HG03571 (cell line): ENCODE data around the gene UXS1.
"Not testable (repeated sequence)": the region's sequence is repeated elsewhere in the genome, so short reads cannot be mapped to it uniquely, and the experiment has no call there.

Experiments
- ATAC-seq: cut with Tn5 transposase; IDR thresholded peaks from one replicate; pipeline ENCODE4 v1.9.1; 2021; ENCODE audit not compliant: unreplicated experiment

UXS1 gene

DNA sequence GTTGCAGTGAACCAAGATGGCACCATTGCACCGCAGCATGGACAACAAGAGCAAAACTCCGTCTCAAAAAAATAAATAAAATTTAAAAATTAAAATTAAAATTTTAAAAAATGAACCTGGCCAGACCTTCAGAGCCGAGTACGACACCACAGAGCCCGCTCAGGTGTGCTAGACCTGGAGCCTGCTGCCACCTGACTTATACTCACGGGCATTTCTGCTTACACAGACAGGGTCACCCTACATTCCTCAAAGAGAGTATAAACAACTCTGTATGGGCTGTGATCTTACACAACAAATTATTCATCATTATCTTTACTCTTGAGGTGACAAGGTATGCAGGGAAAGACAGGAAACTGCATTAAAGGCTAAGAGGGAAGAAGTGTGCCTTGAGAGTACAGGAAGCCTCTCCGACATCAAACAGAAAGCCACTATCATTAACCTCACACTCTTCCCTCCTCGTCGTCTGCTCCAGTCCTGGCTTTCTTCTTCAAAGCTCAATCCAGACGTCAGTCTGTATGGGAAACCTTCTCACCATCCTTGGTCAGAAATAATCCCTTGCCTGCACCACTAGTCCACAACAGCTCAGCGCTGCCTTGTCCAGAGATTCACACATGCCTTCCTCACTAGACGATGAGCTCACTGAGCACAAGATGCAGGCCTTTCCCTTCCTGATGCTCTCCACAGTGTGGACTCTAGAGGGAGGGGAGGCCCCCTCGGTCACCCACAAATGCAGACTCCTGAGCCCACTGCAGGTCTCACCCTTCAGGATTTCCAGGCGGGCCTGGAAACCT, 56.2 kb downstream of the UXS1 start:
- ATAC-seq, result no peak

DNA sequence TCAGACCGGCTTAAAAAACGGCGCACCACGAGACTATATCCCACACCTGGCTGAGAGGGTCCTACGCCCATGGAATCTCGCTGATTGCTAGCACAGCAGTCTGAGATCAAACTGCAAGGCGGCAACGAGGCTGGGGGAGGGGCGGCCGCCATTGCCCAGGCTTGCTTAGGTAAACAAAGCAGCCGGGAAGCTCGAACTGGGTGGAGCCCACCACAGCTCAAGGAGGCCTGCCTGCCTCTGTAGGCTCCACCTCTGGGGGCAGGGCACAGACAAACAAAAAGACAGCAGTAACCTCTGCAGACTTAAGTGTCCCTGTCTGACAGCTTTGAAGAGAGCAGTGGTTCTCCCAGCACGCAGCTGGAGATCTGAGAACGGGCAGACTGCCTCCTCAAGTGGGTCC, 62.9 kb downstream of the UXS1 start:
- ATAC-seq, result not testable (repeated sequence)

DNA sequence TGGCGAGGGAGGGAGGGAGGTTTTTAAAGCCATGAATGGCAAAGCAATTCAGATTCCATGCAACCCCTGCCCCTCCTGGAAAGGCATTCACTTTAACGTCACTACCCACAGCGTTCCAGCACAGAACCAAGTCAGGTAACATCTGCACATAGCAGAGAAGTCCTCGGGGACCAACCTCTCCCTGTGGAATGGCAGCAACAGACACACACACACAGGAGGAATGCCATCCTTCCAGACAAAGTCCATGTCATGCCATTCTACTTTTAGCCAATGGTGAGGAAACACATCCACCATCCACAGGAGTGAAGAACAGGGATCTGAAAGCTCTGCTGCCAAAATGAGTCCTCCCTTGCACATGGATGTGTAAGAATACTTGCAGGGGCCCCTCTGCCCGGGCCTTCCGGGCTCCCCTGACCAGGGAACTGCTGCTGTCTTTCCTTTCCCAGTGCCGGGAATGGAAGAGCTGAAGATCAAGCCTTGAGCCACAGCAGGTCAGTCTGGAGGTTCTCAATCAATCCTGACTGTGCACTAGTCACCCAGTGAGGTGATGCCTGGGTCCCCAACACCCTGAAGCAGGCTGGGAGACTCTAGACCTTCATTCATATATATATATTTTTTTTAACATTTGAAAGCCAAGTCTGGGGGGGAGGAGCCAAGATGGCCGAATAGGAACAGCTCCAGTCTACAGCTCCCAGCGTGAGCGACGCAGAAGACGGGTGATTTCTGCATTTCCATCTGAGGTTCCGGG, 63.7 kb downstream of the UXS1 start:
- ATAC-seq, result no peak

DNA sequence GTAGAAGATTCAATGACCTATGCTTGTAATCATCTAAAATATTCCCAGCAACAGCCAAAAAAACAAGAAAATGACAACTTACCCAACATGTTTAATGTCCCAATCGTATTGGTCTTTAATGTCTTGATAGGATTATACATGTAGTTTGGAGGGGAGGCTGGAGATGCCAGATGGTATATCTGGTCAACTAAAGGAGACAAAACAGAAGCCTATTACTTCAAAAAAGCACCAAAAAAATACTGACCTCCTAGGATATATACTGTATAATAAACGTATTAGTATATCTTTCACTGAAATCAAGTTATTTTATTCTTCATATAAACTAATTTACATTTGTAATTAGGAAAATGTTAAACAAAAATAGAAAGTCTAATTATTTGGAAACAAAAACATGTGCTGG, 64.5 kb downstream of the UXS1 start:
- ATAC-seq, result no peak

DNA sequence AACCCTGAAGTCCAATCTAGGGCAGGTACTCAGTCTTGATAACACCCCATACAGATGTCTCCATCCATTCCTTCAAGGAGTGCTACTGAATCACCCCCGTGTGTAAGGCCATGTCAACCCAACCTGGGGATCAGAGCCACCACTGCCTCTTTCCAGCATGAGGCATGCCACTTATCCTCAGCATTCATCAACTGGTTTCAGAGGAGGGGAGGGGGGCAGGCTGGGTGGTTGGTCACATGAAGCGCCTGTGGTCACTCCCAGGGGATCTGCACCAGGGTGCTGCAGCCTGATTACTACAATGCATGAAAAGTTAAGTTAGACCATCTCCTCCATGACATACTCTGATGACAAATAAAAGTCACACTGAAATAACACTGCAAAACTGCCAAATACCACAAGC, 65.0 kb downstream of the UXS1 start:
- ATAC-seq, result no peak

DNA sequence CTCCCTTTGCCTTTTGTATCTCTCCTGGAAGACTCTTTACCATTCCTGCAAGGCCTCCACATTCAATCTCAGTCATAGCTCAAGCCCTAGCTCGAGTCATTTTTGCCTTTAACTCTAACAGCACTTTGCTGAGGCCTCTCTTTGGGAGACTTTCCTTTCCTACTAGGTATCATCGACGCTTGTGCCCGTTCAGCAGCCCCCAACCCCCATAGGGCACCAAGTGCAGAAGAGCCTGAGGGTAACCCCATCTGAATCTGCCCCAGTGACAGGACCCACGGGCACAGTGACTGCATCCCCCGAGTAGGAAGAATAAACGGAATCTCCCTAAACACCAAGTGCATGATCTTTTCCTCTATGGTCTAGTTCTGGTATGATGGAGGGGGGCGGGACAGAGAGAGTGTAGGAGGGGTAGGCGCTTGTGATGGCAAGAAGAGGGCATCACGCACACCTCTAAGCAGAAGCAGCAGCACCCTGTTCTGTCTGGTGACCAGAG, 66.3 kb downstream of the UXS1 start:
- ATAC-seq, result no peak

DNA sequence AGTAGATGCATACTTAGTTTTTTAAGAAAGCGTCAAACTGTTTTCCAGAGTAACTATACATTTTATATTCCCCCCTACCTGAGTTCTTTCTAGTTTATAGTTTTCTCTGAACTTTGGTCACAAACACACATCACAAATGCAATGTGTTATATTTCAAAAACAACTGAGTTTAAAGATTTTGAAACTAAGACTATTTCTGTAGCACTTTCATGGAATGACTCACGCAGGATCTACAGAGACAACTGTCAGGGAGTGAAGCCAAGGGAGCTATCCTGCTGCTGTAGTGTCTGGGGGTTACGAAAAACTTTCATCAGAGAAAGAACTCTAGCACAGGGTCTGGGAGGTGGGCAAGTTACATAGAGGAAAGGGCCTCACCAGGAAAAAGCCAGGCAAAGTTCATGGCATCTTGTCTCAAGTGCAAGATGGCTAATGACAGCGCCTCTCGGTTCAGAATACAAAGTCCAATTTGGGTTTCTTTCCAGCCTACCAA, 66.8 kb downstream of the UXS1 start:
- no peak for ATAC-seq

DNA sequence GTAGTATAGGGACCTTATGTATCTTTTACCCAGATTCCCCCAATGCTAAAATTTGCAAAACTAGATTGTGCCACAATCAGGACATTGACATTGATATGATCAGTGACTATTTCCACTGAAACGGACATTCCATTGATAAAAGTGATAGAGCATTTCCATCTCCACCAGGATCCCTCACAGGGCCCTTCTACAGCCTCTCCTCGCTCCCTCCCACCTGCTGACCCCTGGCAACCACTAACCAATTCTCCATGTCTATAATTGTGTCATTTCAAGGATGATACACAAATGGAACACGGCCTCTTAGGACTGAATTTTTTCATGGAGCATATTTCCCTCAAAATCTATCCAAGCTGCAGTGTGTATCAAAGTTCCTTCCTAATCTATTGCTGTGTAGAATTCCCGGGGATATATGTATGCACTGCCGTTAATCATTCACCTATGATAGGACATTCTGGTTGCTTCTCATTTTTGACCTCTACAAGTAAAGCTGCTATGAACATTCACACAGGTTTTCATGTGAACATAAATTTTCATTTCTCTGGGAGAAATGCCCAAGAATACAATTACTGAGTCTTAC, 67.3 kb downstream of the UXS1 start:
- ATAC-seq, result no peak

DNA sequence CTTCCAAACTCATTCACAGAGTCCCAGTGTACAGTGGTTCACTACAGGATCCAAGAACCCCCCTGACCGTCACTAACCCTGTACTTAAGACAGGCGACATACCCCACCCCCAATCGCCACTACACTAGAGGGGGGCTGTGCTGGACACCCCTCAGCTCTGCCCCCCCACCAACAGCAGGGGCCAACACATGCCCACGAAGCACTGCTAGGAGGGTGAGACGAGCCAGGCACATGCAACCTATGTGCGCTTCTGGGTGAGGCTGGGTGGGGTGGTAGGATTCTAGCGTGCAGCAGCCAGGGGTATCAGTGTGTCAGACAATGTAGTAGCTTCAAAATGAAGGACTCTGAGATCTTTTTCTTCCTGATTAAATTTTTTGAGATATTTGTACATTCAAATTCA, 67.8 kb downstream of the UXS1 start:
- no peak for ATAC-seq

DNA sequence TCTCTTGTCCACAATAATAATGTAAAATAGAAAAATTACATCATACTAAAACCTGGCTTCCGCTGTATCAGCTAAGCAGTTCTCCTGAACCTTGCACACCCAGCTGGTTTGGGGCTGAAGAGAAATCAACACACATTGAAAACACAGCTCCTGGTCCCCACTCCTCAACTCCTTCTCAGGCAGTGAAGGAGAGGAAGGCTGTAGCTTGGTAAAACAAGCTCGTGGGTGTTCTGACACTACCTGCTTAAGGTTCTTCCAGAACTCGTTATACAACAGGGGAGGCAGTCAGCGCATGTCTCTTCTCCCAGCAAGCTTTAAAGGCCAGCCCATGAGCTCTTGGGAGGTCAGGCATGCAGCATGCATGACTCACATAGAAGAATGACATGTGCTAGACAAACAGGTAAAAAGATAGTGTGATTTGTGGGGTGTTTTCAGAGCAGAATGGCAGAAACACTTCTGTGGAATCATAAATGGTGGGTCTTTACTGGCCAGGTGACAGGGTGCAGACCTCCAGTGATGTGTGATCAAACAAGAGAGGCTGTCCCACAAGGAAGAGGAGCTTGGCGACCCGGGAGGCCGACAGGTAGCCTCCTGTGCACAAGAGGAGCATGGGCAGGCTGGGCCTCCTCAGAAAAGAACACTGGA, 69.1 kb downstream of the UXS1 start:
- no peak for ATAC-seq

DNA sequence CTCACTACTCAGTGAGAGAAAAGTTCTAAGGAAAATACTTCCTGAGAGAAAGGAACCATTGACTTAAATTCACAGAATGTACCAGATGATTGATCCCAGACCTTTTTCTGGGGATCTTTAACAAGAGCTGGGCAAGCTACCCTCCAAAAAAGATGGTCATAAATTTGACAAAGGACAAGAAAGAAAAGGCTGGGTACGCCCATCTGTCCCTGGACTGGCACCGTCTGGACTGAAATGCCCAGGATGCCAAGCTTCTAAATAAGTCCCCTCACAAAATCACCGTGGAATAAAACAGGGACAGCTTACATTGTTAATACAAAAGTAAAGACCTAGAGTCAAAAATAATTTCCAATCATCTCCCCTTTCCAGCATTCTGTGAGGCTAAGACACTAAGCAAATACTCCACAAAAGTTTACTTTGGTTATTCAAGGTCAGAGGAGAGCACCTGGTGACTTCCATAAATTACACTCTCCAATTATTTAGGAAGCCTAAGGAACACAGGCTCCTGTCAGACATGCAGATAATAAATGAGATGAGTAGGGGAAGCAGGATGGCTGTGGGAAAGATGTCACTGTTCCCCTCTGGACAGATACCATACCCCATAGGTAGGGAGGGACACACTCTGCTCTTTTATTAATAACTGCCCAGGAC, 69.9 kb downstream of the UXS1 start:
- ATAC-seq, result no peak

DNA sequence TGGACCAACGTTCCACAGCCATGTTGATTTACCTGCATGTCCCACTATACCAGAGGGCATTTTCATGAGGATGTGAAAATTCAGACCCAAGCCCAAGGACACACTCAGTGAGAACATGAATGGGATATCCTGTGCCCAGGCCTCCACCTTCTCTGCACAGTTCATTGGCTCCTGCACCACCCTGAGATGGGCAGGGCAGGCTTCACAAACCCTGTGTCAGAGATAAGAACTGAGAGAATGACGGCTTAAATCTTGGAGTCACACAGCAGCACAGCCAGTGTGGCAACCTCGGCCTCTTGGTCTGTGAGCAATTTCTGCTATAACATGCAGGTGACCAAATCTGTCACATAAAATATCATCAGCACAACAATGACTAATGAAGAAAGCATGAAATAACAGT, 71.9 kb downstream of the UXS1 start:
- no peak for ATAC-seq

DNA sequence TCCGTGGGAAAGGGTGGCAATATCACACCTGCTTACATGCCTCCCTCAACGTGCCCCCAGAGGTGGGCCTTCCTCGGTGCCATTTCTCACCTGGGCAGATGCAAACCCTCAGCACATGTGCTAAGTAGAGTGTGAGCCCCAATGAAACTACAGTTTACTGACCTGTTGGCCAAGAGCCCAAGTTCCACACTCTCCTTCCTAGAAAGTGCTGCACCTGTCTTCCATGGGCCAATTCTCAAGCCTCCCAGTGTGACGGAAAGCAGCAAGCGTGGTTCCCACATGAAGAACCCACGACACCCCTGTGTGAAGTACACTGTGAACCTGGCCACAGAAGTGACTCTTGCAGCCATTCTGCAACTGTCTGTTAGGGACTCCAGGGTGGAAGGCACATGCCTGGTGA, 73.7 kb downstream of the UXS1 start:
- ATAC-seq, result no peak

DNA sequence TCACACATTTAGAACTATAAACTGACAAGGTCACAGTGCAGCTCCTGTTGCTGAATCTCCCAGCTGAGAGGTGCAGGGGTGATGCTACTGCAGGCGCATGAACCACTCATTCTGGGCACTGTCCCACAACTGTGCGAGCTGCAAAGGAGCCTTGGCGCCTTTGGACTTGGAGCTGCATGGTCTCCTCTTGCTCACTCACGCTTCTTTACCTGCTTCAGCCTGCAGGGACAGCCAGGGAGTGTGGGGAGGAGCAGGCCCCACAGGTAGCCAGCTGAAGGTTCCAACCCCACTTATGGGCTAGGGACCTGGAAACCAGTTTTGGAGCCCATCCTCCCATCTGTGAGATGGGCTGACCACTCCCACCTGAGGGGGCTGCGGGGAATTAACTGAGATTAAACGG, 75.0 kb downstream of the UXS1 start:
- ATAC-seq, result no peak

DNA sequence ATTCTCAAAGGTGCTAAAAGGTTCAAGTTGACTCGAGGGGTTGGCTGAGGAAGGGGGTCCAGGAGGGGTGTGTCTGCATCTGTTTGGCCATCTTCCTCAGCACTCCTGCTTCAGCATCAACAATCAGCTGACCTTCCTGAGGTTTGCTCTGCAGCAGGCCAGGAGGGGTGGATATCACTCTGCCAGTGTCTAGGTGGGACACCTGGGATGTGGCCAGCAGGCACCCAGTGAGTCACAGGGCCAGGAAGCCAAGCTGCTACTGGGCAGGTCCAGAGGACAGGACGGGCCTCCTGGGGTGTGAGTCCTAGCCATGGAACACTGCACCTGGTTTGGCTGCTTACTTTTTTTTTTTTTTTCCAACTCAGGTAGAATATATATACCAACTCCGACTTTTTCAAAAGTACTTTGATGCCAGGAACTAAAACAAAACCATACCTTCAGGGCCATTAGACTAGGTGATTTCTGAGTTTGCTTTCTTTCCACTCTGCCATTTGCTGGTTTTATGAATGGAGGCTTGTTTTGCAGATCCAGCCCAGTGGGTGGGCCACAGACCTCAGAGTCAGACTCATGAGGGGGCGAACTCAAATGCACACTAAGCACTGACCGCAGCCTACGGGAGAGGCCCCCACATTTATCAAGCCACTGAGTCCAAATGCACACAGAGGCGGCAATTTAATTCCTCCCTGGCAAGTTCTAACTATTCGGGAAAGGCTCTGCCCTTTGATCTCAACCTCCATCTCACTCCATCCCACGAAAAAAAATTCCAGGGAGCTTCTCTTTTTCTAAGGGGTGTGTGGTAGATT, 76.0 kb downstream of the UXS1 start:
- no peak for ATAC-seq

DNA sequence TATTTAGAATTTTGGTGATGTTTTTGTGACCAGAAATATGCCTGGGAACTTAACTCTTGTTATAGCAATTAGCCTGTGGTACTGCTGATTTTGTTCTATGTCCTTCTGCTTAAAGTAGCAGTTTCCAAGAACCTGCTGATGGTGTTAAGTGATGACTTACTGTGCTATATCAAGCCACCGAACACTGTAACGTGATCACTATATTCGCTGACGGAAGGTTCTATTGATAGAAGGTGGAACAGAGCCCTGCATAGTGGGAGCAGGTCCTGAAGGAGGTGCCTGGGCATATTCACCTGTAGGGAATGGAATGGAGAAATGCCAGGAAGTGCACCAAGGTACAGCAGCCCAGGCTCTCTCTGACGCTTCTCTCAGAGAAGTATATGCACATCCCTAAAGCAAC, 76.8 kb downstream of the UXS1 start:
- no peak for ATAC-seq

DNA sequence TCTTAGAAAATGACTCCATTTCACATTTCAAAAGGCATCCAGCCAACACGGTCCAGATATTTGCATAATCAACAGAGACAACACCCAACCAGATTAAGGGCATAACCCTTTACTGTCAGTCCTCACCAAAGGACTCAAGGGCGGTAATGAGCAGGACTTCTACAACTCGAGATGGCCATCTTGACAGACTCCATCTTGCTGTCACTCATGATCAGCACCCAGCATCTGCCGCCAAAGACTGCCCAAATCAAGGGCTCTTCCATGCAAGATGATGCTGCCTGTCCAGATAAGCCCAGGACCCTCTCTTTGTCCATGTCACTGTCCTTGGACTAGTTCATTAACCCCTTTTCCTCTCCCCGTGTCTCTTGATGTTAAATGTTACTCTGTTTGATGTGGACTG, 77.9 kb downstream of the UXS1 start:
- ATAC-seq, result no peak

DNA sequence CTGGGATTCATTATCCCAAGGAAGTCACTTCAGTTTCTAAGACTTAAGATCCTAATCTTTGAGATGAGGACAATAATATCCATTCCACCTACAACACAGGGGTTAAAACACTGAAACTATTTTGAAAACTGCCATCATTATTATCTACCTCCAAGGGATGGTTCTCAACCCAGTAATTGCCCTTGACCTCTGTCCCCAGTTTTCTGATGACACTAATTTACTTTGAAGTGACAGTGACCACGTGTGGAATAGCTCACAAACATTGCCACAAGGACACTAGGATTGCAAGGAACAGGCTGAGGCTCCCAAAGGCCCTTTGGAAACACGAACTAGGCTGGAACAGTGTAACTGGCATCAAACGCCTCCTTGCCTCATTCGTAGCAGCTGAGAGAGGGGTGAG, 78.4 kb downstream of the UXS1 start:
- ATAC-seq, result no peak

DNA sequence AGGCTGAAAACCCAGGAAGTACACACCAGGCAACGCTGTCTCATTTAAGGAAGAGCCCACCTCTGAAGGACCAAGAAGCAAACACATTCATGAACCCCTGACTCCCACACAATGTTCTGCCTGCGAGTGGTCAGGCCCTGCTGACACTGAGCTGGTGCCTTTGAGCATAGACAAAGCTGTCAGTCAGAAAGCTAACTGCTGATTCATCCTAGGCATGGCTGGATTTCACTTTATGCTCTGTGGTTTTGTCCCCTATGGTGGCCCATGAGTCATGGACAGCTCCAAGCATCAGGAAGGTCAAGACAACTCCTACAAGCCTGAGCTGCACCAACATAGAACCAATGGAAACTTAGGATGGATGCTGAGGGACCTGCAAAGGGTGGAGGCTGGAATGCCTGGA, 78.9 kb downstream of the UXS1 start:
- no peak for ATAC-seq

DNA sequence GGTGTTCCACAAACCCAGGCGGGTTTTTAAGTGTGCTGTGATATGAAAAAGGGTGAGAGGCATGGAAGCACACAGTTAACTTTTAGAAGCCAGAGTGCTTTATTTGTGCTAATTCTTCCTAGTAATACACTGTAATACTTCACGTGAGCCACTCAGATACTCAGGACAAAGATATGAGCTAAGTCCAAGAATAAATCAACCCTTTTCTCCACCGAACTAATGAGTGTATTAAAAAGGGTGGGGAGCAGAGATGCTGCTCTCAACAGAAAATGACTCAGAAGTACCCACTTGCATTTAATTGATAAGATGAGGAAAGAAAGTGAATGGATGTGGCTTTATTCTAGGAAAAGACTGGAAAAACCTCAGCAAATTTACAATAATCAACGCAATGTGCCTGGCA, 79.9 kb downstream of the UXS1 start:
- ATAC-seq, result no peak
